Measurements from ENCODE around the gene SMKR1. TPM values are rescaled to one million over a fixed set of nuclear protein-coding genes. Genes with fewer than 3 reads are reported as not detected.

Gene SMKR1
- polyA plus RNA-seq, 3 donors = not detected

- Histone ChIP-seq H3K9me3 (replicated peaks in 1 of 2; ENCODE audit: control insufficient read depth in 1 of 2, insufficient read depth in 1 of 2, low read length in 2 of 2) (peaks cover 0 to 6% of the 10 kb centered on the region in 2 donors), H3K27me3 (ENCODE audit: control insufficient read depth in 2 of 2, insufficient read depth in 2 of 2, low read length in 2 of 2) (peaks cover 0 to 2% of the 10 kb centered on the region in 2 donors), H2AFZ (ENCODE audit: insufficient read depth, low read depth, low read length, poor library complexity, severe bottlenecking) (no peak overlapping the region), H3K9ac (ENCODE audit: insufficient read depth, low read length, poor library complexity, severe bottlenecking) (no peak overlapping the region), H3K4me2 (replicated peaks; ENCODE audit: extremely low read depth, low read length, poor library complexity, severe bottlenecking) (no peak overlapping the region), H4K20me1 (ENCODE audit: insufficient read depth, low read length) (no peaks in the 10 kb centered on the region), H3K27ac (ENCODE audit: low read depth in 1 of 2, low read length in 2 of 2) (no peak overlapping the region), H3K79me2 (ENCODE audit: insufficient read depth, low read length) (no peaks in the 10 kb centered on the region), H3K36me3 (replicated peaks in 1 of 2; ENCODE audit: control insufficient read depth in 1 of 2, insufficient read depth in 2 of 2, low read length in 2 of 2) (no peaks in the 10 kb centered on the region), H3K4me3 (replicated peaks in 1 of 3; ENCODE audit: low read depth in 2 of 3, low read length in 3 of 3) (no peak overlapping the region), H3K4me1 (ENCODE audit: control insufficient read depth in 1 of 2, insufficient read depth in 2 of 2, low read length in 2 of 2) (no peaks in the 10 kb centered on the region)
- WGBS (ENCODE audit: insufficient coverage) = no CpG with 5 or more reads among the region's 1 CpG
- H3K36me3 Mint-ChIP-seq = peaks cover 10 to 16% of the 10 kb centered on the region in 2 donors
- H3K27me3 Mint-ChIP-seq (ENCODE audit: low read depth in 3 of 3) = peaks cover 0 to 11% (median 5%) of the 10 kb centered on the region in 3 donors
- no peak overlapping the region for H3K27ac Mint-ChIP-seq
- H3K4me3 Mint-ChIP-seq = no peak overlapping the region
- intact Hi-C loops (cut with micrococcal nuclease) = no loop called here
- no peak for DNase-seq
- H3K4me1 Mint-ChIP-seq = no peaks in the 10 kb centered on the region
- TF ChIP-seq CTCF (IDR thresholded peaks at IDR 0.05) = no peak
- peaks cover 5 to 8% (median 7%) of the 10 kb centered on the region in 7 donors for H3K9me3 Mint-ChIP-seq
Observed at GRCh38 chr7:129453510-129454248, 48.7 kb upstream of the SMKR1 start.

- DNase-seq = no peak
- H4K20me1 ChIP-seq (ENCODE audit: insufficient read depth, low read length) = no peaks in the 10 kb centered on the region
- no peaks in the 10 kb centered on the region for H3K79me2 ChIP-seq (ENCODE audit: insufficient read depth, low read length)
- H3K27me3 ChIP-seq (ENCODE audit: control insufficient read depth in 2 of 2, insufficient read depth in 2 of 2, low read length in 2 of 2) = peaks cover 0 to 2% of the 10 kb centered on the region in 2 donors
- Mint-ChIP-seq H3K9me3 (peaks cover 0 to 4% (median 2%) of the 10 kb centered on the region in 7 donors), H3K4me1 (no peaks in the 10 kb centered on the region), H3K4me3 (no peak overlapping the region), H3K27me3 (ENCODE audit: low read depth in 3 of 3) (peaks cover 0 to 14% (median 5%) of the 10 kb centered on the region in 3 donors), H3K27ac (no peak overlapping the region), H3K36me3 (peaks cover 11% of the 10 kb centered on the region in 2 donors)
- no peaks in the 10 kb centered on the region for H3K4me1 ChIP-seq (ENCODE audit: control insufficient read depth in 1 of 2, insufficient read depth in 2 of 2, low read length in 2 of 2)
- WGBS (ENCODE audit: insufficient coverage) = 100% methylated on average over 3 of the region's 4 CpGs
- no peak overlapping the region for H3K4me3 ChIP-seq (replicated peaks in 1 of 3; ENCODE audit: low read depth in 2 of 3, low read length in 3 of 3)
- no peak overlapping the region for H3K9ac ChIP-seq (ENCODE audit: insufficient read depth, low read length, poor library complexity, severe bottlenecking)
- peaks cover 0 to under 1% of the 10 kb centered on the region in 2 donors for H3K9me3 ChIP-seq (replicated peaks in 1 of 2; ENCODE audit: control insufficient read depth in 1 of 2, insufficient read depth in 1 of 2, low read length in 2 of 2)
- no peak for TF ChIP-seq CTCF (IDR thresholded peaks at IDR 0.05)
- no peak overlapping the region for H2AFZ ChIP-seq (ENCODE audit: insufficient read depth, low read depth, low read length, poor library complexity, severe bottlenecking)
- H3K27ac ChIP-seq (ENCODE audit: low read depth in 1 of 2, low read length in 2 of 2) = no peak overlapping the region
- intact Hi-C loops (cut with micrococcal nuclease) = no loop called here
- no peak overlapping the region for H3K4me2 ChIP-seq (replicated peaks; ENCODE audit: extremely low read depth, low read length, poor library complexity, severe bottlenecking)
- H3K36me3 ChIP-seq (replicated peaks in 1 of 2; ENCODE audit: control insufficient read depth in 1 of 2, insufficient read depth in 2 of 2, low read length in 2 of 2) = no peaks in the 10 kb centered on the region
Observed at GRCh38 chr7:129454249-129454551, 48.1 kb upstream of the SMKR1 start.
